NCI-H2171 (cell line): ENCODE results near the gene MORN5.
"Not testable (repeated sequence)": the region's sequence is repeated elsewhere in the genome, so short reads cannot be mapped to it uniquely, and the experiment has no call there.

Experiments used
- DNase-seq: peaks from one replicate; lab custom pipeline; 2025; lab: John Stamatoyannopoulos, UW

The MORN5 gene

GRCh38 chr9:122159026-122159924 is at the start of gene MORN5, which contains the start of gene NDUFA8:
Gene MORN5, plus strand, starts transcription at chr9:122159908. Its CDS starts 65 bp downstream, at chr9:122159973.
Gene NDUFA8, minus strand, starts transcription at chr9:122159779. Its CDS starts 102 bp downstream, at chr9:122159677.
- DNase-seq: peak; percentile 93

DNA sequence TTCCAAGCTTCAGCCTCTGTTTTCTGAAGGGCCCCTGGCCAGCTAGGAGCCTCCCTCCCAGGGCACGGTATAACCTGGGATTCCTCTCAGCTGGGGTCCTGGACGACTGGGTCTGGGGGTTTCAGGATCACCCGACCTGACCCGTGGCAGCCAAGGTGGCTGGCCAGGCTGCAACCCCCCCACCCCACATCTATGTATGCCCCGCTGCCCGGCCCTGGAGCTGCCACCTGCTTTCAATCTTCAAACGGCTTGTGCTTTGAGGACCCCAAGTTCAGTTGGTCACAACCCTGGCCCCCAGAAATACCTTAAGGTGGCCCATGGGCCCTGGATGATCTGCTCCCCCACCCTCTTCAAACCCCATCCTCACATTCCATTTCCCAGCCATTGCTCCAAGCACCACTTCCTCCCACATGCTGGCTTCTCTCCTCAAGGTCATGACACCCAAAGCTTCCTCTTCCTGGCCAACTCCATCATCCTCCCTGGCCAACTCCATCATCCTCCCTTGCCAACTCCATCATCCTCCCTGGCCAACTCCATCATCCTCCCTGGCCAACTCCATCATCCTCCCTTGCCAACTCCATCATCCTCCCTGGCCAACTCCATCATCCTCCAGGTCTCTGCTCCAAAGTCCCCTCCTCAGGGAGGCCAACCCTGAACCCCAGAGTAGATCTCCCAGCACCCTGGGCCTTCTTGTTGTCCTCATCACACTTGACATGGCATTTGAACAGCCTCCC is 49.4 kb upstream of the MORN5 start:
- DNase-seq: no peak

DNA sequence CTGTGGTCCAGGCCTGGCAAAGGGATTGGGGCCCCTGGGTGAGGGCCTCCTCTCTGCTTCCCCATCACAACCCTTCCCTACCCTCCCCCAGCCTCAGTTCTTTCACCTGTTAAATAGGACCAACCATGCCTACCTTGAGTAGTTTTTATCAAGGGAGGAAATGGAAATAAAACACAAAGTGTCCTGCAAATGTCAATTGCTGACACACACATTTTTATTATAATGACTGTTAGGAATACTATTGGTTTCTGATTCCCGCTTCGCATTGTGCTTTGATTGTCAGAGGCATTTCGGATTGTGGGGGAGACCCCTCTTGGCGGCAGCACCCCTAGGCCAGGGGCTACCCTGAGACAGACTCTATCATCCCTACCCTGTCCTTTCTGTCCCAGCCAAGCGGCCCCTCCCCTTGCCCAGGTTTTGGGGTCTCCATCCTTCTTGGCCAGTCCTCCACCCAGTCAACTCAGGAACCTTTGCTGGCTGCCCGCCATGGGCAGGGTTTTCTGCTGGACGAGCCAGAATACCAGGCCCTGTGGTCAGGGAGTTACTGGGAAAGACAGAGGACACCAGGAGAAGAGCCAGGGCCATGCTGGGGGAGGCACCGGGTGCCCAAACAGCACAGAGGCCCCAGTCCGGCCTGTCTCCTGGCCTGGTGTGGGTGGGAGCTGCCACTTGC is 48.2 kb upstream of the MORN5 start:
- no peak for DNase-seq

- DNase-seq: no peak
These were observed 47.5 kb upstream of the MORN5 start for GRCh38 chr9:122112238-122112637.

- DNase-seq: no peak
These were observed 46.1 kb upstream of the MORN5 start for GRCh38 chr9:122113574-122113973.

DNA sequence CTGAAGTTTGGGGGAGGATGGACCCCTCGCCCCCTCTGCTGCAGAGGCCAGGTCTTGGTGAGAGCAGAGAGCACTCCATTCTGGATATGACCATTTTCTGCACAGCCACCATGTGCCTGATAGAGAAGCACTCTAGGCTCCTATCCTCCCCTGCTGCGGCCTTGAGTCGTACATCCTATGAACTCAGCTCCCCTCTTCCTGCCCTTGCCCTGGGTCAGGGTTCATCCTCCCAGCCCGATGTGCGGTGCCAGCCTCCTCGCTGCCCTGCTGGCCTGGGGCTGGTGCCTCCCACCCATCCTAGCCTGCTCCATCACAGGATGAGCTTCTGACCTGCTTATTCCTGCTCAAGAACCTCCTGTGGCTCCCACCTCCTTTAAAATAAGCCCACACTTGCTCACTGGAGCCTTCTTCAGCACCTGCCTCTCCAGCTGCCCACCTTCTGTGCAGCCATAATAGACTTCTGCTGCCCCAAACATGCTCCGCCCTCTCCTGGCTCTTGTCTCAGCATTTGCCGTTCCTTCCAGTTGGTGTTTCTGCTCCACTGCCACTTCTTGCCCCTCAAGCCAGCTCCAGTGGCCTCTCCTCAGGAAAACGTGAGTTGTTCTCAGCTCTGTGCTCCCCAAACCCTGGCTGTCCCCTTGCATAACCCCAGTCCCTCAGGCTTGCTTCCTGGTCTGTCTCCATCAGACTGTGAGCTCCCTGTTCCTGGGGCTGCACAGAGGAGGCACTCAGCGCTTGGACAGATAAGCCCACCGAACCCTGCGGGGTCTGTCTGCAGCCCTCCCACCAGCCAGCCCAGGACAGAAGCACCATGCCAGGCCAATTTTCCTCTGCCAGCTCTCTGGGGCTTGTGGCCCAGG is 44.3 kb upstream of the MORN5 start:
- no peak for DNase-seq

- DNase-seq: no peak
These were observed 43.7 kb upstream of the MORN5 start for GRCh38 chr9:122116040-122116439.

DNA sequence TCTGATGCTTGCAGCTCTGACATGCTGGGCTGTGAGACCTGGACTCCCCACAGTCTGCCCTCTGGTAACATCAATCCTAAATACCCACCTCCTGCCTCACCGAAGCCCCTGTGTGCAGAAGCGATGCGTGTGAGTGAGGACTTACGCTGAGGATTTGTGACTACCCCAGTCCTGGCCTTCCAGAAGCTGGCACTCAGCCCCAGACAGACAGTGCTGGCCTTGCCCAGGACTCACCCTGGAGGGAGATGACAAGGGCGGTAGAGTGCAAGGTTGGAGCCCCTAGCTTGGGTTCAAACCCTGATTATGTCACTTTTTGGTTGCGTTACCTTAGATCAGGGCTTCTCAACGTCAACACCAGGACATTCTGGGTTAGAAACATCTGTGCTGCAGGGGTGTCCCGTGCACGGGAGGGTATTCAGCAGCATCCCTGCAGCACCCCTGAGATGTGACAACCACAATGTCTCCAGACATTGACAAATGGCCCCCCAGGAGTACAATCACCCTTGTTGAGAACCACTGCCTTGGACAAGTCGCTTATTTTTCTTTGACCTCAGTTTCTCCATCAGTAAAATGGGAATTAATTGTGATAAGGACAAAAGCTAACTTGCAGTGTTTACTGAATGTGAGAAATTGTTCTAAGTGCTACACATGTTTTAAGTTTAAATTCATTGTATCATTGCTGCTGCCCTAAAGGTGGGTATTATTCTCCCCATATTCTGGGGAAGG is 43.1 kb upstream of the MORN5 start:
- no peak for DNase-seq

GRCh38 chr9:122117241-122117640 is 42.5 kb upstream of the MORN5 start:
- DNase-seq: not testable (repeated sequence)

- no peak for DNase-seq
These were observed 41.2 kb upstream of the MORN5 start for GRCh38 chr9:122118343-122119165.

DNA sequence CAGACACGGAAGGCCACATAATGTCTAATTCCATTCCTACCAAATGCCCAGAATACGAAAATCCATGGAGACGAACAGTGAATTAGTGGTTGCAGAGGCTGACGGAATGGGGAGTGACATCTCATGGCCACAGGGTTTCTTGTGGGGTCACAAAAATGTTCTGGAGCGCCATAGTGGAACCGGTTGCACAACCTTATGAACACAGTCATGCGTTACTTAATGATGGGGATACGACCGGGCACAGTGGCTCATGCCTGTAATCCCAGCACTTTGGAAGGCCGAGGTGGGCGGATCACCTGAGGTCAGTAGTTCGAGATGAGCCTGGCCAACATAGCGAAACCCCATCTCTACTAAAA is 40.6 kb upstream of the MORN5 start:
- no peak for DNase-seq

GRCh38 chr9:122119721-122120120 is 40.0 kb upstream of the MORN5 start:
- no peak for DNase-seq

DNA sequence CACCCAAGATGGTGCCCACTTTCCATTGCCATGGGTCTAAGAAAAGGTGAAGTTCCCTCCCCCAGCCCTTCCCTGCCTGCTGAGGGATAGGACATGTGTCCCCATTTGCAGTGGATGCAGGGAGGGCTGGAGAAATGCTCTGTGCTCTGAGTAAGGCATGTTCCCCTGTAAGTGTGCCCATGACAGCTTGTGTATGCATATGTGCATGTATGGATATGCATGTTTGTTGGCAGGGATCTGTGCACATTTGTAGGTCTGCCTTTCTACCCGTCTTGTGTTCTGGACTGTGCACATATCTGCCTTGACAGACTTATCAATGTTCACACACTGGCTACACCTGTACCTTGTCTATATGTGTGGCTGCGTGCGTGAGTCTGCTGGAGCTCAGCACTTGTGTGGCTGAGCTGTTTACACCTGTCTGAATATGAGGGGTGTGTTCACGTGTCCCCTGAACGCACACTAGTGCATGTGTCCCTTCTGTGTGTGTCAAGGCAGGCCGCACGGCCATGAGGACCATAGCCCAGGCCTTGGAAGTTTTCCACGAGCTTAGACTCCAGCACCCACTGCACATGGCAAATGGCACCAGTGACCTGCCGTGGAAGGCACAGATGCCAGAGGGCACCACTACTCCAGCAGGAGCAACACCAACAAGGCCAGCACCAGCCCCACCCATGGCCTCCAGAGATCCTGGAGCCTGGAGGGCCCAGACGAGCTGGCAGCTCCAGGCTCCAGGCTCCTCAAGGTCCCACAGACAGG is 39.2 kb upstream of the MORN5 start:
- DNase-seq: no peak

- no peak for DNase-seq
These were observed 38.3 kb upstream of the MORN5 start for GRCh38 chr9:122121391-122121790.

DNA sequence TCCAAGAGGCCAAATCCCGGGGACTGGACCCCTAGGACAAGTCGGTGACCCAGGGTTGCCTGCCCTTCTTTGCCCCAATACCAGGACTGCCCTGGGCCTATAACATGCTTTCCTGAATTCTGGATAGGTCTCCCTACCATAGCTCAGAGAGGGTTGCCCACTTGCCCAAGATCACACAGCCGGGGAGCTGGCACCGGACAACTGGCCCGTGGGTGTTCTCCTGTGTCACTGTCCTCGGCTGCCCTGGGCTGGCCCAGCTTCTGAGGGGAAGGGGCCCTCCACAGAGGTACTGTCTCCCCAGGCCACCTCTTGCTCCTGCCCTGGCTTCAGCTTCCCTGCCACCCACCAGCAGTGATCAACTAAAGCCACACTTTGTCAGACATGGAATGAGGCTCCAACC is 37.8 kb upstream of the MORN5 start:
- no peak for DNase-seq

DNA sequence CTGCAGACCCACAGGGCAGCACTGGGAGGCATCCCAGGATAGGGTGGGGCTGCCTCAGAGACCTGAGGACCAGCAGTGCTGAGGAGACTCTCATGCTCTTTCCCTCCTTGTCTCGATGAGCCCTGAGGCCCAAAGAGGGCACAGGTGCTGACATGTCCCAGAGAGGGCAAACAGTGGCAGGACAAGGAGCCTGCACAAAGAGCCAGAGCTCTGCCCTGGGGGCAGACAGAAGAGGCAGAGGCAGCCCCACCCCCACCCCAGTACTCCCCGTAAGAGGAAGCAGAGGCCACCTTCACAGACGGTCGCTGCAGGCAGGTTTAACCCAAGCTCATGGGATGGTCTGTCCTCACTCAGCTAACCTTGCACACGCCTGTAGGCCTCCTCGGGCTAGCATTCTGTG is 37.2 kb upstream of the MORN5 start:
- no peak for DNase-seq

- peak; percentile 19 for DNase-seq
These were observed 36.6 kb upstream of the MORN5 start for GRCh38 chr9:122122903-122123632.

DNA sequence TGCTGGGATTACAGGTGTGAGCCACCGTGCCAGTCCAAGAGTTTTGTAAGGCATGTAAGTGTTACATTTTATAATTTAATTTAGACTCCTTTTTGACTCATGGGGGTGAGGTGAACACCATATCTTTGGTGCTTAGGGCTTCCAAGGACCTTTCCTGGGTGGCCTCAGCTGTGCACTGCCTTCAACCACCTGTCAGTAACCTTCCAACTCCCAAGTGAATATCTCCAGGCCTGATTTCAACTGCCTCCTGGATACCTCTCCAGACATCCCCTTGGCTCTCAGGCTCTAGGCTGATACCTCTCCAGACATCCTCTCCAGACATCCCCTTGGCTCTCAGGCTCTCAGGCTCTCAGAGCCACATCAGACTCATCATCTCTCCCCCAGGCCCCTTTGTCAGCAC is 35.7 kb upstream of the MORN5 start:
- DNase-seq: no peak

GRCh38 chr9:122124528-122124927 is 35.2 kb upstream of the MORN5 start:
- no peak for DNase-seq
